ENCODE measurements around the gene SCFD2.

SCFD2 gene

DNA sequence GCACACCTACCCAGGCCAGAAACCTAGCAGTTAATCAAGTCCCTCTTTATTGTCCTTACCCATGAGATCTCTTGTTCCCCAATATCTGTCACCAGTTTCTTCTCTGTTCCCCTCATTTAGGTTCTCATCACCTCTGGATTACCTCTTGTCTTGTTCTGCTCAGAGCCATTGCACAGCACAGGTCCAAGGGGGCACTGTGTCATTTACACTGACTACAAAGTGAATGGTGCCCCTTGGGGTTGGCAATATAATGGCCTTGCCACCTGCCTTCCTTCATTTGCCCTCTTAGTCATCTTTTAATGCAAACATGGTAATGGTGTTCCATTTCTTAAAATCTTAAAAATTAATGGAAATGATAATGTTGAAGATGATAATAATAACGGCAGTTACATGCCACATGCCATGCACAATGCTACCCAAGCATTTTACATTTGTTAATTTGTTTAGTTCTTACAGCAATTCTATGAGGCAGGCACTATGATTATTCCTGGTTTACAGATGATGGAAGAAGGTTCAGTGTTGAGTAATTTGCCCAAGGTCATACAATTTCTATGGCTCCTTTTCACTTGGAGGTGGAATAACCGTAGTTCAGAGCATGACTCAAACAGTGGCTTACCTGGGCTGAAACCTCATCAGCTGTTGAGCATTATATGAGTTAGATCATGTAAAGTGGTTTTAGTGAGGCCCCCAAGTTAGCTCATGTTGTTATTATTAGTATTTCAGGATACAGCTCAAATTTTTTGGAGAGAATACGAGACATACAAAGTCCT, 385.9 kb downstream of the SCFD2 start:
- POLR2A ChIA-PET (ENCODE audit: low non-redundant PET) = no interaction called here
- CTCF ChIA-PET = interaction anchor here (0.9 kb wide), 1 partner anchor 434 kb away, joined by 3 read pairs; no protein-coding TSS in a partner anchor
- TF ChIP-seq, protein P1, sequence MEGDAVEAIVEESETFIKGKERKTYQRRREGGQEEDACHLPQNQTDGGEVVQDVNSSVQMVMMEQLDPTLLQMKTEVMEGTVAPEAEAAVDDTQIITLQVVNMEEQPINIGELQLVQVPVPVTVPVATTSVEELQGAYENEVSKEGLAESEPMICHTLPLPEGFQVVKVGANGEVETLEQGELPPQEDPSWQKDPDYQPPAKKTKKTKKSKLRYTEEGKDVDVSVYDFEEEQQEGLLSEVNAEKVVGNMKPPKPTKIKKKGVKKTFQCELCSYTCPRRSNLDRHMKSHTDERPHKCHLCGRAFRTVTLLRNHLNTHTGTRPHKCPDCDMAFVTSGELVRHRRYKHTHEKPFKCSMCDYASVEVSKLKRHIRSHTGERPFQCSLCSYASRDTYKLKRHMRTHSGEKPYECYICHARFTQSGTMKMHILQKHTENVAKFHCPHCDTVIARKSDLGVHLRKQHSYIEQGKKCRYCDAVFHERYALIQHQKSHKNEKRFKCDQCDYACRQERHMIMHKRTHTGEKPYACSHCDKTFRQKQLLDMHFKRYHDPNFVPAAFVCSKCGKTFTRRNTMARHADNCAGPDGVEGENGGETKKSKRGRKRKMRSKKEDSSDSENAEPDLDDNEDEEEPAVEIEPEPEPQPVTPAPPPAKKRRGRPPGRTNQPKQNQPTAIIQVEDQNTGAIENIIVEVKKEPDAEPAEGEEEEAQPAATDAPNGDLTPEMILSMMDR (conservative IDR thresholded peaks at IDR 0.05; ENCODE audit: low read depth) = no peak
- no peak for DNase-seq (ENCODE audit: low spot score)
- no peak overlapping the region for H3K27ac ChIP-seq

DNA sequence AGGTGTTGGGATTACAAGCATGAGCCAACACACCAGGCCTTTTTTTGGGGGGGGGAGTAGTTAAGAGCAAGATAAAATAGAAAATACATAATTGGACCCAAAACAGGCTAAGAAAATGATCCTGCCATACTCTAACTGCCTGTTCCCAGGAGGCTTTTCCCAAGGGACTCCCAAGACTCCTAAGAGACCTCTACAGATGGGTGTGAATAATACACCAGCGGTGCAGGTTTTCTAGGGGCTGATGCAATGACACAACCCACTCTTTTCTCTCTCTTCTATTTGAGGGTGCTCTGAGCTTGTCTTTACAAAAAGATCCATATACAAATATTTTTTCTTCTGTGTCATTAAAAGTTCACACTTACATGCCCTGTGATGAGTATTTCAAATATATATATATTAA, 386.8 kb downstream of the SCFD2 start:
- TF ChIP-seq, protein P1 (conservative IDR thresholded peaks at IDR 0.05; ENCODE audit: low read depth) = no peak
- POLR2A ChIA-PET (ENCODE audit: low non-redundant PET) = no interaction called here
- no peak overlapping the region for H3K27ac ChIP-seq
- CTCF ChIA-PET = no interaction called here
- DNase-seq (ENCODE audit: low spot score) = no peak

DNA sequence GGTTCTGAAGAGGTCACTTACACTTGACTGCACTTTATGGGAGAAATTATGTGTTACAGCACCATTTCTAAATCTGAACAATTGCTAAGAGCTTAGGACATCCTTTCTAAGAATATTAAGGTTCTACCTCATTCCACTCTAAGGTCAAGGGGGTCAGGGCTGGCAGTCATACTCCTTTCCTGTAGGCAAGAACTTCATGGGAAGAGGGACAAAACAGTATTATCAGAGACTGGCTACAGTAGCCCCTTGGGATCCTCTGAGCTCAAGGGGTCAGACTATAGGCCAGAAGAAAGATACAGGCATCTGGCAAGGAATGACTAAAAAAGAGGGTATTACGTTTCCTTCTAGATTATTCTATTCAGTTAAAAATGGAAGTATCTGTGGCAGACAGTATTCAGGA, 388.6 kb downstream of the SCFD2 start:
- POLR2A ChIA-PET (ENCODE audit: low non-redundant PET) = no interaction called here
- CTCF ChIA-PET = interaction anchor here (0.6 to 0.9 kb wide), 4 partner anchors 229 to 601 kb away, joined by 3 read pairs; no protein-coding TSS in a partner anchor
- TF ChIP-seq, protein P1 (conservative IDR thresholded peaks at IDR 0.05; ENCODE audit: low read depth) = no peak
- no peak overlapping the region for H3K27ac ChIP-seq
- no peak for DNase-seq (ENCODE audit: low spot score)

DNA sequence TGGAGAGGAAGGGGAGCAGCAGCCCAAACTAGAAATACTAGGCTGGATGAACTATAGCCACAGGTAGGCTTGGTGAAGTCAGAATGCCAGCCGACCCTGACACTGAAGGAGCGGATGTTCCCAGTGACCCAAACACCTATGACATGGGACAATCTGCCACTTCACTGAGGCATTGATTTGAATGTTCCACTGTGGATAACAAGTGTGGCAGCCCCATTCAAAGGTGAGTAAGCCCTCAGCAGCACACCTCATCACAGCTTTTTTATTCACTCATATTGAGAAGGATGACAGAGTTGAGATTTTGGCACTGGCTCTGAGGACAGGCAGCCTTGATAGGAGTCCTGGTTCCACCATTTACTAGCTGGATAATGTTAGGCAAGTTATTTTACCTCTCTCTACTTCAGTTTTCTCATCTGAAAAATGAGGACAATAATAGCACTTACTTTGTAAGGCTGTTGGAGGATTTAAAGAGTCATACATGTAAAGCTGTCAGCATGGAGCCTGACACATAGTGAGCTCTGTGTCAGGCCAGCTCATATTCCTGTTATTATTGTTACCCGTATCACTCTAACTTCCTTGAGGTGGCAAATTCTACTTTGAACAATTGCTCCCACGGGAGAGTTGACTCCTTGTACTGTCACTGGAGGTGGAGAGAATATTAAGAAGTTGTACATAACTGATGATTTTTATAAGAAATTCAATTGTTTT, 389.2 kb downstream of the SCFD2 start:
- CTCF ChIA-PET = interaction anchor here (0.7 to 0.9 kb wide), 2 partner anchors 432 to 600 kb away, joined by 3 read pairs; no protein-coding TSS in a partner anchor
- POLR2A ChIA-PET (ENCODE audit: low non-redundant PET) = no interaction called here
- no peak overlapping the region for H3K27ac ChIP-seq
- TF ChIP-seq, protein P1 (conservative IDR thresholded peaks at IDR 0.05; ENCODE audit: low read depth) = no peak
- DNase-seq (ENCODE audit: low spot score) = no peak

DNA sequence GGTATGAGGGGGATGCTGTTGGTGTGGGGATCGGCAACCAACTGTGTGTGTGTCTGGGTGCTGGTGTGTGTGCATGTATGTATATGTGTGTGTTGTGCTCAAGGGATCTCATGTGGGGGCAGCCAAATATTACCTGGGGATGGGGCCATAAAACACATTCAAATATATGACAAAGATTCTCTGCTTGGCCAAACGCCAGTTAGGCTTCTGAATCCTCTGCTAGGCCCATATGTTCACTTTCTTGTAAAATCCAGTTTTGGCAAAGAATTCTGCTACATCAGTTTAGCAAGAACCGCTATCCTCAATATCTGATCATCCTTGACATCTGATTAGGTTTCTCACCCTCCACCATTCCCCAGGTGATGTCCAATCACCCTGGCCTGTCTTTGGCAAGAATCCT, 397.2 kb downstream of the SCFD2 start:
- DNase-seq (ENCODE audit: low spot score) = no peak
- TF ChIP-seq, protein P1 (conservative IDR thresholded peaks at IDR 0.05; ENCODE audit: low read depth) = no peak
- no peak overlapping the region for H3K27ac ChIP-seq
- ChIA-PET POLR2A (ENCODE audit: low non-redundant PET) (no interaction called here), CTCF (no interaction called here)

DNA sequence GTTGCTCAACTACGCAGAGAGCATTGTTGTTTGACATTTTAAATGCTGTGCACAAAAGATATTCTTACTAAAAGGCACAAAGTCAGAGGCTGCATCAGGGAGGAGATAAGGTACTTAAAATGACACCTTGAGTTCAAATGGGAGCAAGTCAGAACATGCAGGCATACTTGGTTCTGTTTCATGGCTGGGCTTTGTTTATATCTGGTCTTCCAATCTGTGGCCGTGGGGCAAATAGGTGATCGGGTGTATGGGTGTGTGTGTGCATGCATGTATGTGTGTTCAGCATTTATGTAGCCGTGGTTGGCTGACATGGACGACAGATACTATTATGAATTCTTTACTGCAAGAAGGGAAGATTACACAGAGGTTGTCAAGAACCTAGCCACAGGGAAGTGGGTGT, 397.6 kb downstream of the SCFD2 start:
- no peak overlapping the region for H3K27ac ChIP-seq
- TF ChIP-seq, protein P1 (conservative IDR thresholded peaks at IDR 0.05; ENCODE audit: low read depth) = no peak
- CTCF ChIA-PET = no interaction called here
- POLR2A ChIA-PET (ENCODE audit: low non-redundant PET) = no interaction called here
- DNase-seq (ENCODE audit: low spot score) = peak; percentile 26

Measured in RWPE1 (cell line).